Epithelial cell of prostate (primary cell): ENCODE measurements around the gene SECISBP2L.

Experiments
- DNase-seq: peaks from one replicate; pipeline ENCODE4 v3.0.0-alpha.2; 2011; ENCODE audit warnings: low read depth, low spot score
- H3K27ac ChIP-seq: fragments of 450-650 bp; 2 replicates; pipeline ENCODE4 v1.5.1; 2017; ENCODE audit warnings: mild to moderate bottlenecking

SECISBP2L gene

DNA sequence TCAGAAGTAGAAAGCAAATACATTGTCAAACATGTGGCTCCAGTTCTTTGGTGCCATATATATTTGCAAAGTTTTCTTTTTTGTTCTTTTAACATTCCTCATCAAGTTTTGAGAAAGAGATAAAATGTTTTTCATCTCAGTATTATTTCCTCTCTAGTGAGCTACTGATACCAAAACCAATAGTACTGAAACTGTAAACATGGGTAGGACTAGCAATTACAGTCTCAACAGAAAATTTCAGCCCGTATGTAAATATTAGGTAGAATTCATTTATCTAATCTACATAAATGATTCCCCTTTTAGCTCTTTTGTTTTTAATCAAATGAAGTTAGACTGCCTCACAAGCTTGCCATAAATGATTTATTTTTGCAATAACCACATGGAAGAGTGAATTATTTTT, 21.4 kb downstream of the SECISBP2L start:
- no peak for DNase-seq

GRCh38 chr15:49023354-49023753, 22.9 kb downstream of the SECISBP2L start:
- no peak overlapping the region for H3K27ac ChIP-seq
- no peak for DNase-seq

More for the DNA sequence above, 21.4 kb downstream of the SECISBP2L start:
- no peak overlapping the region for H3K27ac ChIP-seq

- DNase-seq, result no peak
- no peak overlapping the region for H3K27ac ChIP-seq
Observed at GRCh38 chr15:49015896-49016295, 30.4 kb downstream of the SECISBP2L start.

DNA sequence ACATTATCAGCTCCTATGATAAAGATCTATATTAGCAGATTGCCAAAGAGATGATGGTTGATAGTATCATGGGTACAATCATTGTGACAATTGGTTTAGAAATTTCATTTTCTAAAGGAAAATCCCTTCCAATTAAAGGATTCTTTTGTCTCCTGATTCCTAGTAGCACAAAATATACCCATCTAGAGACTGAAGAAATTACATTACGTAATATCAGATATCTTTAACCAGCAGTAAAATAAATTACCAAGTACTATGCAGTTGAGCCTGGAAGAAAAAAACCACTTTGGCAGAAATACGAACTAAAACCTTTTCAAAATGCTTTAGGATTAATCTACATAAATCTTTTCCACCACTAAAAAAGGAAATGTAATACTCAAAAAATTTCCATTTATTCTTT, 46.9 kb downstream of the SECISBP2L start:
- no peak for DNase-seq

DNA sequence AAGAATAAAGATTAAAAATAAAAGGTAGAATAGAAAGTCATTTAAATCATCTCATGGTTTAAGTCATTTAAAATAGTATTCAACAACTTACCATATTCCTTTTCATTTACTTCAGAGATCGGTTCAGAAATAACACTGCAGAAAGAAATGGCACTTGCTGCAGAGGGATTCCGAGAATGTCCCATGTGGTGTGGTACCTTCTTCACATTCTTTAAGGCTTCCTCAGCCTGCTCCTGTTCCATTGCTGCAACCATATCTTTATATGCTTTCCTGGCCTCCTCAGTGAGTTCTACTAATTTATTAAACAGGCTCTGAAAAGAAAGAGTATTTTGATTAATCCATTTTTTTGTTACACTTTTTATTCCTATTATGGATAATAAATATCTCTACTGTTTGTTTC, 50.0 kb downstream of the SECISBP2L start:
- DNase-seq, result no peak
- no peak overlapping the region for H3K27ac ChIP-seq

More for the DNA sequence above, 46.9 kb downstream of the SECISBP2L start:
- H3K27ac ChIP-seq, result no peak overlapping the region

DNA sequence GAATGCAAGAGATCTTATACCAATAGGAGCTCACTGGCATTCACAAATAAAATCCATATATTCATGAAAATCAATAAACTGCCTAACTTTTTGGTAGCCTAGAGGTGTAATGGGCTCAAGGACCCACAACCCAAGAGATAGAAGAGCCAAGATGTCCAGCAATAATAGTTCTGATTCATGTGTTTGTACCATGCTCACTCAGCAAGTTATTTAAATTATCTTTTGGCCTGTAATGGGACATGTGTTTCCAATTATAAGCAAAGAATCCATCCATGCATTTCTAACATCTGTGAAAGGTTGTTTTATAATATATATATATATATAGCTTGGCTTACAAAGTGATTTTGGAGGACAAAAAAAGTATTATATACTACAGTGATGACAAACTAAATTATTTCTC, 52.9 kb downstream of the SECISBP2L start:
- H3K27ac ChIP-seq, result no peak overlapping the region
- no peak for DNase-seq

GRCh38 chr15:48992545-48992944, 53.7 kb downstream of the SECISBP2L start:
- DNase-seq, result no peak

GRCh38 chr15:48992096-48992495, 54.1 kb downstream of the SECISBP2L start:
- H3K27ac ChIP-seq, result no peak overlapping the region
- no peak for DNase-seq

More at GRCh38 chr15:48992545-48992944, 53.7 kb downstream of the SECISBP2L start:
- no peak overlapping the region for H3K27ac ChIP-seq

GRCh38 chr15:48989170-48989569, 57.1 kb downstream of the SECISBP2L start:
- no peak for DNase-seq

DNA sequence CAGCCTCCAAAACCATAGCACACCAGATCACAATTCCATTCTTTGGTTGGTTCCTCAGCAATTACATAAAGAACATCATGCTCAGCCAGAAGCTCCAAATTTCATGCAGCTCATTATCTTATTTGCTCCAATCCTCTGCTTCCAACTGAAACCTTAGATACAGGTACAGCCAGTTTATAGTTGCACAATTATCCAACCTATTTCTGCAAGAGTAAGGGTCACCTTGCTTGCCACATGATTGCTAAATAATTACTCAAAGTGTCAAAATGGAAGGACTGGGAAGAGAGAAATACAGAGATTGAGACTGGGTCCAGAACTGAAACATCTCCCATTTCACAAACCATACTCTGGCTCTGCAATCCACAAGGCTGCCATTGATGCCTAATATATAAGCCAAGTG, 59.1 kb downstream of the SECISBP2L start:
- DNase-seq, result no peak
- no peak overlapping the region for H3K27ac ChIP-seq

More at GRCh38 chr15:48989170-48989569, 57.1 kb downstream of the SECISBP2L start:
- H3K27ac ChIP-seq, result no peak overlapping the region

DNA sequence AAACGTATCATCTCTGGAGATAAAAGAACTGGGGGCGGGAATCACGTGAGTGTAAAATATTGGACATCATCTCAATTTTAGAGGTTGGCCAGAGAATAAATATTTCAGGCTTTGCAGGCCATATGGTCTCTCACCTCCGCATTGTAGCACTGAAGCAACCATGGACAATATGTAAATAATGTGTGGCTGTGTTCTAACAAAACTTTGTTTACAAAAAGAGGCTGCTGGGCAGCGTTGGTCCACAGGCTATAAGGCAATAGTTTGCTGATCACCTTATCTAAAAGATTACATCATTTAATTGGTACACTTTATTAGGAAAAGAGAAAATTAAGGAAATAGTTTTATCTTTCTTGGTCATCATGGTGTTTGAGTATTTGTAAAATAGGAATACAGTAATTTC, 60.0 kb downstream of the SECISBP2L start:
- H3K27ac ChIP-seq, result no peak overlapping the region
- DNase-seq, result no peak

DNA sequence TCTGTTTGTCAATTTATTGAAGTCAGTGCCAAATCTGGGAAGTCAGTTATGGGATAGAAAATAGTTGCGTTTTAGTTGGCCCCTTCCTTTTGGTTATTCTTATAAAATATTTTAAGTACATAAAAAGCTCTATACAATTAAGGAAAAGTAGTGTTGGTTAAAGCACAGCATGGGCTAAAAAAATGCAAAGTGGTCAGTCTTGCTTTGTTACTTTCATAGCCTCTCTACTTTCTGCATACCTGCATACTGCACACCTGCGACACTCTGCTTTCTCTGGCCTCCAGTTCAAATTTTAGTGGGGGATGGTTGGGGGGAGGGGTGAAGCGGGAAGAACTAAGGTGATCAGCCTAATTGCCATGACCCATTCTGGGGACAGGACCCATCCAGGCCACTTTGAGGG, 60.7 kb downstream of the SECISBP2L start:
- no peak for DNase-seq
- H3K27ac ChIP-seq, result no peak overlapping the region

DNA sequence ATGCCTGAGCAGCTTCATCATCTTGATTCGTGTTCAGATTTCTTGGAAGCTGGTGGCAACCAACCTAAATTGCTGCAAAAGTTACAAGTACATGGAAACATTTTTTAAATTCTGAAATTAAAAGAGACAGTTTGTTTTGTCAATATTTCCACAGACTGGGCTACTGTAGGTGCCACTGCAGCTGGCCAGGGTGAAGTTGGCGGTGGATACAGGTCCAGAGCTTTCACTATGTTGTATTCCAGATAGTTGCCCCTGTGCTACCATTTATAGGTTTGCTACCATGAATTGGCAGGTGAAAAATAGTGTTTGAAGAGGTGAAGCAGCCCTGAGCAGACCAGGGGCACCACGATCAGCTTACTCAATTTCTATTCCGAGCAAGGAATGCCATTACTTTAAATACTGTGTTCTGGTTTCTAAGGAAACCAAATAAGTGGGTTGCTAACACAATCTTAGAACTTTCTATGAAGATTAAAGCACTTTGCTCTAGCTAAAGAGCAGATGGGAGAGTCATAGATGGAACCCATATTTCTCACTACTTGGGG, 61.4 kb downstream of the SECISBP2L start:
- H3K27ac ChIP-seq, result no peak overlapping the region

DNA sequence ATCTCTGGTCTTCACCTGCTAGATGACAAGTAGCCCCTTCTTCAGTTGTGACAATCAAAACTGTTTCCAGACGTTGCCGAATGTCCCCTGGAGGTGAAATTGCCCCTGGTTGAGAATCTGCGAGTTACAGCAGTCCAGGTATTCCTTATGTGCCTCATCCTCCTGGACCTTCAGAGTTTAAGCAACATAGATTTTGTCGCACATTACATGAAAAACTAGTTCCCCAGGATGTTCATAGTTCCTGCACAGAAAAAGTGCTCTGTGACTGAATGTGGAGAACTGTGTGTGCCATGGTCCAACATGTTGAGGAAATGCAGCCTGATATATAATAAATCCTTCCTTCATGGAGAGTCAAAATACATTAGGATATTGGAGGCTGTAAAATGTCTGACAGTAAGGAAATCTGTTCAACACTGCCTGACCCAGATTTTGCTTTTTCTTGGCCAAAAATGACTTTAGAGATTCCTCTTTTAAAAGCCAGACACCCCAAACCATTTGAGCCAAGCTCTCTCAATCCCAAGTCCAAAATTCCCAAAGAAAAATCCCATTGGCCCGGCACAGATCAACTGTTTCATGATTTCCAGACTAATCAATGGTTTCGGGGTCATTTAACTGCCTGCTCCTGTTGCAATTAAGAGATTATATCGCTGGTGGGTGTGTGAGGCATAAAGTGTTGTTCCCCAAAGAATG, 62.1 kb downstream of the SECISBP2L start:
- no peak for DNase-seq
- H3K27ac ChIP-seq, result no peak overlapping the region

More for the DNA sequence above, 61.4 kb downstream of the SECISBP2L start:
- no peak for DNase-seq

DNA sequence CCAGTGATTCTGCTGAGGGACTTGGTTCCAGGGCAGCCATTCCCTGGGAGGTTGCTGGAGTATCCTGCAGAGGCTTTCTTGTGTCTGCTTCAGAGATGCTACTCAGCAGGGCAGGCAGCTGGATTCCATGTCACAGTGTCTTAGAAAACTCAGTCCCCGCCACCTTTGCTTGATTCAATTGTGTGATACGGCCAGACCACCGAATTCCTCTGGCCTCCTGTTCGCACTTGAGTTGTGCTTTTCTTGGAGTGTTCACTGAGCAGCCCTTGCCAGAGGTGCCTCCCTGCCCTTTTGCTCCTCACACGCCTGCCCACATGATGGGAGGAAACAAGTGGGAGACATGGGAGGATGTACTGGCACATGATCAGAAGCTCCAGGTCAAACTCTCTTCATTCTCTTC, 62.9 kb downstream of the SECISBP2L start:
- no peak for DNase-seq
- H3K27ac ChIP-seq, result no peak overlapping the region

GRCh38 chr15:48981941-48982340, 64.3 kb downstream of the SECISBP2L start:
- H3K27ac ChIP-seq, result no peak overlapping the region
- DNase-seq, result no peak

DNA sequence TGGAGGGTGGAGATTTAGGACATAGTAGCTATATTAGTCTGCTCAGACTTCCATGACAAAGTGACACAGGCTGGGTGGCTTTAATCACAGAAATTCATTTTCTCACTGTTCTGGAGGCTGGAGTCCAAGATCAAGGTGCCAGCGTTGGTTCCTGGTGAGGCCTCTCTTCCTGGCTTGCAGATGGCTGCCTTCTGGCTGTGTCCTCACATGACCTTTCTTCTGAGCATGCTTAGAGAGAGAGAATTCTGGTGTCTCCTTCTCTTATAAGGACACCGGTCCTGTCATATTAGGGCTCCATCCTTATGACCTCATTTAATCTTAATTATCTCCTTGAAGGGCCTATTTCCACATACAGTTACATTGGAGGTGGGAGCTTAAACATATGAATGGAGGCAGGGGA, 67.6 kb downstream of the SECISBP2L start:
- no peak for DNase-seq
- no peak overlapping the region for H3K27ac ChIP-seq

DNA sequence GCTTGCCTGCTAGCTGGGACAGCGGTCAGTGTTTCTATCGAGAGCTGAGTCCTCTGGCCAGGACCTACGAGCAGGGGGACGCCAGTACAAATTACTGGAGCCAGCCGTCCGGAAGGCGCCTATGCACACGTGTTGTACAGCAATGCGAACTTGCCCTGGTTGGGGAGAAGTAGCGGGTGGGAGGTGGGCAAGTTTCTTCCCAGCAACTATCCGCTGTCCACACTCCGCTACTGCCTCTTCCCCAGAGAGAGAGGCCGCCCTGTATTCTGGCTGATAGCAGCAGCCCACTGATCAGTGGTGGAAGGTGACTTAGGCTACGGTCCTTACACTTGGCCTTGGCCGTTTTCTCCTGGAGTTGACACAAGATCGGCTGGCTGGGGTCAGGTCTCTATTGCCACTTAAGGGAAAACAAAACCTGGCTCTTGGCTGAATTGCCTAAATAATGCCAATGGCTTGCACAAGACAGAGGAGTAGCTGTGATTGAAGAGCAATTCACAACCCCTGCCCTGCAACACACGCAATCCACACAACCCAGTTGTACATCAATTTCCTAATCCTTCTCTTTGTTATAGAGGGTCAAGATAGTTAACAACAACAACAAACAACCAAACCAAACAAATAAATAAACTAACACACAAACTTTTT, 69.7 kb downstream of the SECISBP2L start:
- no peak for DNase-seq
- H3K27ac ChIP-seq, result no peak overlapping the region

DNA sequence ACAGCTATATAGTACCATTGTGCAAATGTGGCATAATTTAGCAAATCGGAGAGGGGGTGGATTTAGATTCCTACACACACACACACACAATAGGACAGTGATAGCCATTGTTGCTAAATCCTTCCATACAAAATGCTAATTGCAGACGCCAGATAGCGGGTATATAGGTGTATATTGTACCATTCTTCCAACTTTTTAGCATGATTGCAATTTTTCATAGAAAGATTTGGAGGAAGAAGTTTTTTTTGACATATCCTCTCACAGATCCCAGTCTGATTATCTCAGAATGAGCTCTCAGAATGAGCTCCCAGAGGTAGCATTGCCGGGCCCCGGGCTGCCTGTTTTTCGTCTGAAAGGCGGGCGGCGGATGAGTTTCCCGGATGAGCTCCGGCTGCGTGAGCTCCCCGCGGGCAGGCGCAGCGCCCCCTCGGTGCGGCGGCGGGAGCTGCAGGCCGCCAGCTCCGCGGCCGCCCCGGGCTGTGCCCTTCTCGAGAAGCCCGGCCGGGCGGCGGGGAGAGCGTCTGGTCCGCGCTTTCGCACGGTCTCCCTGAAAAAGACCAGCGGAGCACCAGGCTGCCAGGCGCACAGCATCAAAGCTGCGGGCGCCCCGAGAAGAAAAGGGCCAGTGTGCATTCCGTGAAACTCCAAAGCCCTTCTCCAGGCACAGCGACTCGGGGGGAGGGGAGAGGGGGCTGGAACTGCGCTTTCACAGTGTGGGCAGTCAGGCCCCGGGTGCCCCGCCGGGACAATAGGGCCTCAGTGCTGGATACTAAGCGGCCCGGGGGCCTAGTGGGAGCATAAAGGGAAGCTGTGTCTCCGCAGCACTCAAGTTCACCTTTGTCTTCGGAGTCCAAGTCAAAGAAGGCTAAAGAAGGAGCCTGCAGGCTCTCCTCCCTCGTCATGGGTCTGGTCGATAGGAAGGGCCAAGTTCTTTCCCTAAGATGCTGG, 70.5 kb downstream of the SECISBP2L start:
- DNase-seq, result peak; percentile 6
- no peak overlapping the region for H3K27ac ChIP-seq

DNA sequence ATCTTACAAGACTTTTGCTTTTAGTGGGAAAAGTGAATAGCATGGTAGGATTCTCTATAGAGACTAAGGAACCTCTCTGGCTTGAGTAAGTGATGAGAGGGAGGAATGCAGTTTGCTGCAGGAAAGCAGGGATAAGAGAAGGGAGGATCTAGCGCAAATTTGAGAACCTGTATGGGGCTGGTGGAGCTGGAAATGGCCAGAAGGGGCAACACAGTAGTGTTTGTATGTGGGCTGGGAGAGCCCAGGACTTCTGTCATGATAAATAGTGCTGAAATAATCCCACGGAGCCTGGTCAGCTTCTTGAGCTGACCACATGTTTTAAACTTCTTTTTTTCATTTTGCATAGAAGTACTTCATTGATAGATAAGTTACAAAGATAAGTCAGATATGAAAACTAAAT, 71.4 kb downstream of the SECISBP2L start:
- no peak overlapping the region for H3K27ac ChIP-seq
- no peak for DNase-seq
